HG03558 (cell line): ENCODE data around the gene ANXA1.

Experiments used
- ATAC-seq: cut with Tn5 transposase; IDR thresholded peaks from one replicate; pipeline ENCODE4 v1.9.1; 2021; ENCODE audit warnings: moderate number of reproducible peaks; ENCODE audit not compliant: unreplicated experiment; ENCODE audit errors: extremely low read depth

Gene ANXA1

DNA sequence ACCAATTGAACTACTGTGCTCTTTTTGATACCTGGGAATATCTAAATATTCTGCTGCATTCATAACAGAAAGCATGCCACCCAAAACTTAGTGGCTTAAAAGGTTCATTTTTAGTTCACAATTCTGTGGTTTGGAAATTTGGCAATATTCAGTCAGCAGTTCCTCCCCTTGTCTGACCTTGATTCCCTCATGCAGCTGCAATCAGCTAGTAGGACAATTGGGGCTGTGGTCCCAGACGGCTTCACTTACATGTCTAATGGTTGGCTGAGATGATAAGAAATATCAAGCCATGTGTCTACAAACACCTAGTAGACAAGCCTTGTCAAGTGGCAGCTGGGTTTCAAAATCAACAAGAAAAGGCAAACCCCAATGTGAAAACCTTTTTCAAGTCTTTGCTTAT lies 51.3 kb downstream of the ANXA1 start:
- no peak for ATAC-seq

DNA sequence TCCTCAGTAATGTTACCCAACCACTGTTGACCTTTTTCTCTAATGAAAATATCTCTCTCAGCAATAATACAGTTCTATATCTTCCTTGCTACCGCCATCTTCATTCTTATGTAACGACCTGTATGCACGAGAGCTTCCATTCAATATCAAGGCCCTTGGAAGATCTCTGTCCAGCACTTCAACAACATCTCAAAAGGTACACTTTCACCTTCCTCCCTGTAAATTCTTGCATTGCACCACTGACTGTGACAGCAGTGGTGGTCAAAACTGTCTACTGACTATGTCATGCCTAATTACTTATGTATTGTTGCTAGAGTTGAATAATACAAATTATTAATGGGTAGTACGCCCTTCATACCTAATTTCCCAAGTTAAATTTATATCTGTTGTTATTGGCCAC lies 53.3 kb downstream of the ANXA1 start:
- no peak for ATAC-seq

DNA sequence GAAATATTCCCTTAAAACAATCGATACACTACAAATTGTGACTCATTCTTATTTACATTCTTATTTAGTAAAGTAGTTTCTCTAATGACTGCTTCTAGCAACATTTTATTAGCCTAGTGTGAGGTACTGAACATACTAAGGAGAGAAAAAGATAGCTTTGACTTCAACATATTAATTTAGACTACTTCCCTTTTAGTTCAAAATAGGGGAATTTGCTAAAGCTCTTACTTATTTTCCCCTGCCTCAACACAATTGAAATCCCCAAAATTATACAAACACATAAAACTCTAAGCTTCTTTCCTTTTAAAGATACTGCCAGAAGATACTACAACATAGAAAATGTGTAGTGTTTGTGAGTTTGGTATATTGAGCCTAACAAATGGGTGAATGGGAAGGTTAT lies 55.2 kb downstream of the ANXA1 start:
- no peak for ATAC-seq

DNA sequence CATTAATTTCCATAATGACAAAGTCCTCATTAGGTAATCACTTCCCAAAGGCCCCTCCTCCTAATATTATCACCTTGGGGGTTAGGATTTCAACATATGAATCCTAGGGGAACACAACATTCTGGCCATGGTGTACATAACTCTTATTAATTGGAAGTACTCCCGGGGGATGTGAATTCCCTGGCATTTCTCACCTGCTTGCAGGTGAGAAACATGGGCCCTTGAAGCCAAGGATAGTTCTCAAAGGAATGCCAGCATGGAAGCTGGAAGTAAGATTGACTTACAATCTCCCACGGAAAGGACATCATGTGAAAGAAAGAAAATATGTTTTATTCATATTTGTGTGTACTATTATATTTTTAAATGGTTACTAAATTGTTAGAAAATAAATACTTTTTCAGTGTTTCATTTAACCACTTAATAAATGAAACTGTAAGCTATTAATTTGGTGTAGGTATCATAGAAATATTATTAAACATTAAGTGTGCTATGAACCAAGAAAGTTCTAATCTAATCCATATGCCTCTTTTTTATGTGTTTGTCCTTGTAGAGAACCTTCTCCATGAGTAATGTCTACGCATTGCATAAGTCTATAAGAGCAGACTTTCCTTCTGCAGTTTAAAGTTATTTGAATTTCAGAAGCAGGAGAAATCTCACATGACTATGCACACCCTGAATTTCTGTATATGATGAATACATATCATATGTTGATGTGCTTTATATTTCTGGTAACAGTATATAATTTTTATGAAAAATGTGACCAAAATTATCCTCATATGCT lies 59.4 kb downstream of the ANXA1 start:
- no peak for ATAC-seq

DNA sequence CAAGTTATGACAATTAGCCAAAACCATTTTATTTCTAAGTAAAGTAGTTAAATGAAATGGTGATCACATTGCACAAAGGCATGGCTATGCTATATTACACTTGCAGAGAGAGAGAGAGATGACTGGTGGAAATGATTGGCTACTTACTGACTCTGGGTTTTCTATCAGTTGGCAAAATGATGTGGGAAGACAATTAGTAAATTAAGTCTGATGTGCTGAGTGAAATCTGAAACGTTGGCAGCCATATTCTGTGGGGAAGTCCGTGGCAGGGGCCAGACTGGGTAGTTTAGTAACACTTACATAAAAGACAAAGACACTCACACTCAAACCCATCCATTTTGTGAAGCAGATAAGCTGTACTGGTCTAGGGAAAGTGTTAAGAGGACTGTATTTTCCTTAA lies 61.6 kb downstream of the ANXA1 start:
- no peak for ATAC-seq

DNA sequence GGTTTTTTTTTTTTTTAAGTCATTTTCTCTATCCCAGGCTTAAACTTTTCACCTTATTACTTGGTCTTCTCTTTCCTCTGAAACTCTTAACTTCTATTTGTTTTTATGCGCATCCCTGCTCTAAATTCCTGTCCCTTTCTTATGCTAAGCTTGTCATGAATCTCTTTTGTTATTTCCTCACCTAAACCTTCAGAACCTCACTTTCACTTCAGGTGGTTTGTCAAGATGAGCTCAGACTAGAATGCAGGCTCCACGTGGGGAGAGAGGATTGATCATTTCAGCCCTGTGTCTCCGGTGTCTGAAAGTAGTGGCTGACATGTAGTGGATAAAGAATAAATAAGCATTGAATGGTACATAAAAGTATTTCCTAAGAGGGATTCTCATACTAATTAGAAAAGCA lies 63.6 kb downstream of the ANXA1 start:
- no peak for ATAC-seq

DNA sequence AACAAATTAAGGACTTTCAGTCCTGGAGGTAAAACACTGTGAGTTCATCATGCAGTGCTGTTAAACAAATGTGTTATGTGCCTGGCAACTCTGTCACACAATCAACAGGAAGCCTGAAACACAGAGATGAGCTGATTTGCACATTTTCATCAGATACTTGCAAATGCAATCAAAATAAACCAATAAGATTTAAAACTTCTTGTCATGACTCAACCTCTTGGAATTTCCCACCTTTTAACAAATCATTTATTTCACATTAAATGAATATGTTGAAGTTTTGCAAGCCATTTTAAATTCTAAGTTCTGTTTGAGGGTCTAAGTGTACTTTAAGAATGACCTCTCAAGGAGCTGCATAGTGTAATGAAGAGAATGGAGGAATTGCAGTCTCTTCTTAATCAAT lies 64.4 kb downstream of the ANXA1 start:
- no peak for ATAC-seq
